ENCODE data around the gene SLC5A2.

SLC5A2 gene

GRCh38 chr16:31460582-31461002 lies 22.3 kb upstream of the SLC5A2 start:
- DNase-seq = no peak

GRCh38 chr16:31461201-31461920 lies 21.6 kb upstream of the SLC5A2 start:
- no peak for DNase-seq

DNA sequence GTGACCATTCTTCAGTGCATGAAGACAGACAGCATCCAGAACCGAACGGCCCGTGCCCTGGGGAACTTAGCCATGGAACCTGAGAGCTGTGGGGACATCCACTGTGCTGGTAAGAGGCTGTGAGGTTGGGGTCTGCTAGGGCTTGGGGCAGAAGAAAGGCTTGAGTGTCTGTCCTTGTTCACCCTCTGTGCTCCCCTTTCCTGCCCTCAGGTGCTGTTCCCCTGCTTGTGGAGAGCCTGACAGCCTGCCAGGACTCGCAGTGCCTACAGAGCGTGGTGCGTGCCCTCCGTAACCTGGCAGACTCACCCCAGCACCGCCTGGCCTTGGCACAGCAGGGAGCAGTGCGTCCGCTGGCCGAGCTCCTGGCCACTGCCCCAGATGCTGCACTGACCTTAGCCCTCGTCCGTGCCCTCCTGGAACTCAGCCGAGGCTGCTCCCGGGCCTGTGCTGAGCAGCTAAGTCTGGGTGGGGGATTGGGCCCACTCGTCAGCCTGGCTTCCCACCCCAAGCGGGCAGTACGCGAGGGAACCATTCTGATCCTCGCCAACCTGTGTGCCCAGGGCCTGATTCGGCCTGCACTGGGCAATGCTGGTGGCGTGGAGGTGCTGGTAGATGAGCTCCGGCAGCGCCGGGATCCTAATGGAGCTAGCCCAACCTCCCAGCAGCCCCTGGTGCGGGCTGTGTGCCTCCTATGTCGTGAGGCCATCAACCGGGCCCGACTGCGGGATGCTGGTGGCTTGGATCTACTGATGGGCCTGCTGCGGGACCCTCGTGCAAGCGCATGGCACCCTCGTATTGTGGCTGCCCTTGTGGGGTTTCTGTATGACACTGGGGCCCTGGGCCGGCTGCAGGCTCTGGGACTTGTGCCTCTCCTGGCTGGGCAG lies 20.8 kb upstream of the SLC5A2 start:
- no peak for DNase-seq

- DNase-seq = no peak
Observed at GRCh38 chr16:31464348-31464769, 18.6 kb upstream of the SLC5A2 start.

DNA sequence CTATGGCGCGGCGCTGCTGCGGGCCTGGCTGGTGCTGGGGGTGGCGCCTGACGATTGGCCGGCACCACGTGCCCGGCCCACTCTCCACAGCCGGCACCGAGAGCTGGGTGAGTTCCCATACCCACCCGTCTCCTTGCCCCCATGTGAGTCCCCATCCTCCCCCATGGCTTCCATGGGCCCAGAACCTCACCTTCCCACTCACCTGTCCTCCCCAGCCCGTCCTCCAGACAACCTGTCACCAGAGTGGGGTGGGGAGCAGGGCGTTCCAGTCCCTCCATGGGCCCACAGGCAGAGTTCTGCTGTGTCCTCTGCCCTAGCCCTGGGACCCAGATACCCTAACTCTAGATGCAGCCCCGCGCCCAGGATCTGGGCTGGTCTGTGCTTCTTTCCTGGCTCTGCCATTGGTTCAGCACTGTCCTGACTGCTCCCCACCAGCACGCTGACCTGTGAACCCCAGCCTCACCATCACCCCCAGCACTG lies 18.1 kb upstream of the SLC5A2 start:
- DNase-seq = no peak

DNA sequence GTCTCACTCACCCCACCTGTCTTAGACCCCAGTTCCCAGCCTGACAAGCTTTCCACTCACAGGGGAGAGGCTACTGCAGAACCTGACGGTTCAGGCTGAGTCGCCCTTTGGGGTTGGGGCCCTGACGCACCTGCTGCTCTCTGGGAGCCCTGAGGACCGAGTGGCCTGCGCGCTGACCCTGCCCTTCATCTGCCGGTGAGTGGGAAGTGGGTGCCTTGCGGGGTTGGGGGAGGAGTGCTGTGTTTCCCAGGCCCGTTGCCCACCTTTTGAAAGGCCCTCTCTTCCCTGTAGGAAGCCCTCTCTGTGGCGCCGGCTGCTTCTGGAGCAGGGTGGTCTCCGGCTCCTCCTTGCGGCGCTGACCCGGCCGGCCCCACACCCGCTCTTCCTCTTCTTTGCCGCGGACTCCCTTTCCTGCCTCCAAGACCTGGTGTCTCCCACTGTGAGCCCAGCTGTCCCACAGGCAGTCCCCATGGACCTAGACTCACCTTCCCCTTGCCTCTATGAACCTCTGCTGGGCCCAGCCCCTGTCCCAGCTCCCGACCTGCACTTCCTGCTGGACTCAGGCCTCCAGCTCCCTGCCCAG lies 17.0 kb upstream of the SLC5A2 start:
- DNase-seq = no peak

GRCh38 chr16:31466381-31466841 lies 16.5 kb upstream of the SLC5A2 start:
- no peak for DNase-seq

DNA sequence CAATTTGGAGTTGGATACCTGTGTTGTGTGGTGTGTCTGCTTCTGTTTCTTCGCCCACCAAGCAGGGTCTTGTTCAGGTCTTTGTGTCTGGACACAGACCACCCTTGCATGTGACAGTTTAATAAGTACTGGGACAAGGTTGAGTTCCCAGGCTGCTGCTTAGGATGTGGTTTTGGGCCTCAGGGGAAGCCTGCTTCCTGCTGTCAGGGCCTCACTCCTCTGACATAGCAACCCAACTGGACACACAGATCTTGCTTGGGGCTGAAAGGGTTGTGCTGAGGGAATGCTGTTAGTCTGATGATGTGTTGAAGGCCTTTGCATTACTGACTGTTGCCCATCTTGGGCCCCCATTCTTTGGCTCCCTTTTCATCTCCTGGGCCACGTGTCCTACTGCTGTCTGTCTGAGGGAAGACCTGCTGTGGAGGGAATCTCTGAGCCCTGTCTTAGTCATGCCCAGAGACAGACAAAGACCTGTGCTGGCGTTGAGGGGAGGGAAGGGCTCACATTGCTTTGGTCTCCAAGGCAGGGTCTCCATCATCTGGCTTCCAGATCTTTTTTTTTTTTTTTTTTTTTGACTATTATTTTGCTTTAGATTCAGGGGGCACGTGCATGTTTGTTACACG lies 15.7 kb upstream of the SLC5A2 start:
- no peak for DNase-seq

GRCh38 chr16:31467858-31468257 lies 15.1 kb upstream of the SLC5A2 start:
- DNase-seq = no peak

- no peak for DNase-seq
Observed at GRCh38 chr16:31470615-31471014, 12.3 kb upstream of the SLC5A2 start.

DNA sequence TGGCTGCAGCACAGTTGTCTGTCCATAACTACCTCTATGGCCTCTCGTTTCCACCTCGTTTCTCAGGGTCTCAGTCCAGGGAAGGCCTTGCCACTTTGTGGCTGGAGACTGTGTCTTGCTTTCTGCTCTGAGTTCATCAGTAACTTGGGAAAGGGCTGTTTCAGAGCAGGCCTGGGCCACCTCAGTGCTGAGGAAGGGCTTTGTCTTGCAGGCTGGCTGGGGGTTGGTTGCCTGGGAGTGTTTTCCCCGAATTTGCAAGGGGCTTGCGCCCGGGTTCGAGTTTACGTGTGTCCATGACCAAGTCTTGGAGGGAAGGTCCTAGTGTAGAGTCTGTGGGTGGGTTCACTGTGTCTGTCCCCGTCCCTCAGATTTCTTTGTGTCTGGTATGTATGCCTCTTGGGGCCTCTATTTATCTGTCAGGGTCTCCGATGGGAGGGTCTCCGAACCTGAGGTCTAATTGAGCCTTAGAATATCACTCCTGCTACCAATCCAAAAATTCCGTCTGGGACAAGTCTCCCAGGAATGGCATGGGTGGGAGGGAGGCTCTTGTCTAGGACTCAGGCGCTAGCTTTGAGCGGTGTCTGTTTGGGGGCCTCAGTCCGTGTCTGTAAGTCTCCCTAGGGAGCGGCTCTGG lies 11.6 kb upstream of the SLC5A2 start:
- no peak for DNase-seq

- no peak for DNase-seq
Observed at GRCh38 chr16:31471875-31472708, 10.8 kb upstream of the SLC5A2 start, which contains the start of gene TGFB1I1. Gene TGFB1I1, plus strand, starts transcription at chr16:31472152. Its CDS starts 37 bp downstream, at chr16:31472189.

DNA sequence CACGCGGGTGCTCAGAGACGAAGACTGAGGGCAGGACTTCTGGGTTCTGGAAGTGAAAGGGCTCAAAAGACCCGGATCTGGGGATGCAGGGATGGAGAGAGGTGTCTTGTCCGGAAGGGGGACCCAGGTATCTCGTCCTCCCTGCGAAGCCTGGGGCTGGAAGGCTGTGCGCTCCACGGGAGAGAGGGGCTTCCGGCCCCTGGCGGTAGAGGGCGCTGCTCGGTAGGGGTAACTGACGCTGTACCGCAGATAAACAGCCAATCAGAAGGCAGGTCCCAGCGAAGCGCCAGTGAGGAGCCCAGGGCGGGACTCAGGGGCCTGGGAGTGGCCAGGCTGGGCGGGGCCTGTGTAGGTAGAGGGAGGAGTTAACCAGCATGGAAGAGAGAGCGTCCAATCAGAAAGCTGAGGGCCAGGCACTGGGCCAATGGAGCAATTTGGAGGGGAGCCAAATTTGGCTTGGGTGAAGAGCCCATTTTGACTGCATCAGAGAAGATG lies 10.2 kb upstream of the SLC5A2 start:
- no peak for DNase-seq

- no peak for DNase-seq
Observed at GRCh38 chr16:31473264-31473984, 9.5 kb upstream of the SLC5A2 start.

- no peak for DNase-seq
Observed at GRCh38 chr16:31474173-31474714, 8.7 kb upstream of the SLC5A2 start.

- no peak for DNase-seq
Observed at GRCh38 chr16:31474773-31475738, 7.9 kb upstream of the SLC5A2 start.

DNA sequence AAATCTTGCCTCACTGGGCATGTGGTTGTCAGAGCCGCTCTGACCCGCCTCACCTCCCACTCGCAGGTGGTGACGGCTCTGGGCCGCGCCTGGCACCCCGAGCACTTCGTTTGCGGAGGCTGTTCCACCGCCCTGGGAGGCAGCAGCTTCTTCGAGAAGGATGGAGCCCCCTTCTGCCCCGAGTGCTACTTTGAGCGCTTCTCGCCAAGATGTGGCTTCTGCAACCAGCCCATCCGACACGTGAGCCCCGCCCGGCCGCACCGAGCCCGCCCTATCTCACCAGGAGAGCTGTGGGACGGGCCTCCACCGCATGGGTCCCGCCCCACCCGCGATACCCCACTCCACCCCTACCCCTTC lies 7.0 kb upstream of the SLC5A2 start:
- no peak for DNase-seq

- no peak for DNase-seq
Observed at GRCh38 chr16:31476303-31477219, 6.4 kb upstream of the SLC5A2 start.

All from NK-92 treated with Interleukin-12 subunit alpha and Interleukin-12 subunit beta, amount 100 ng/mL, for 24 hours (cell line).